CD4-positive, alpha-beta T cell treated with Interleukin-15 for 4 hours (primary cell): ENCODE results near the gene KATNB1.
"Not testable (repeated sequence)": the region's sequence is repeated elsewhere in the genome, so short reads cannot be mapped to it uniquely, and the experiment has no call there.

Experiments used
- DNase-seq: peaks from one replicate; pipeline ENCODE4 v3.0.0-alpha.2; 2020; ENCODE audit warnings: low spot score

The KATNB1 gene

DNA sequence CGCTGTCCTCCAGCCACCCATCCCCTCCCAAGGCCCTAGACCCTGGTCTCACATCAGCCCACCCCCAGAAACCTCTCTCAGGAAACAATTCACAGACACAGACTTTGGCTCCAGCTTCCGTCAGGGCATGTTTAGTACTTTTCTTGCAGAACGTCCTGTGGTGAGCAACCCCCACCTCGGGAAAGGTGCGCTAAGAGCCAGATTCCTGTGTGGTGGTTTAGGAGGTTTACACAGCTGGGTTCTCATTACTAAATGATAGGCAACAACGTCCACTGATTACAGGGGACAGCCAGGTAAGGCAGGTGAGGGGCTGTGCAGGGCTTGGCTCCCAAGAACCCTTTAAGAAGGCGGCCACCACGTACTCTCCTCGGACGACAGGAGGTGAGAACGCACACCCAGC, 37.4 kb downstream of the KATNB1 start:
- no peak for DNase-seq

DNA sequence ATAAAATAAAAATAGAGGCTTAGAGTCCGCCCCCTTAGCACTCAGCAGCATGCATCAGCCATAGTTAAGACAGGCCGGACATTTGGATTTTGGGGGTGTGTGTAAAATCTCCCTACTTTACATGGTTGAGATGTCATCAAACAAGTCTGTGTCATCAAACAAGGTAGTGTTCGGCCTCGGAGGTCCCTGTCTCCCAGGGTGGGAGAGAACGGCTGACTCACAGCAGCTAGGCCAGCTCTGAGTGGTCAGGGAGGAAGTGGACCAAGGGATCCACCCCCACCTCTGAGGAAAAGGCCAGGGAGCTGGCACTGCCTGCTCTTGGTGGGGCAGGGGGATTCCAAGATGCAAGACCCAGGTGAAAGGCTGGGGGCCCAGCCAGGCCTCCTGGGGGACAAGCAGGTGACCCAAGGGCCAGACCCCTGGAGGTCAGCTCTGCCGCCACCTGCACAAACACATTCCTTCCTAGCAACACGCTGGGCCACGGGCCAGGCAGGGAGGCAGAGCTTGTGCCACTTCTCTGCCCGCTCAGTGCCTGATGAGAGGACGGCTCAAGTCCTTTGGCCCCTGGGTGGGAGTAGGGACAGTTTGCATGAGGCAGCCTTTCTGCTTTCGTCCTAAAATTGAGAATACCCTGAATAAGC, 38.2 kb downstream of the KATNB1 start:
- DNase-seq: no peak

DNA sequence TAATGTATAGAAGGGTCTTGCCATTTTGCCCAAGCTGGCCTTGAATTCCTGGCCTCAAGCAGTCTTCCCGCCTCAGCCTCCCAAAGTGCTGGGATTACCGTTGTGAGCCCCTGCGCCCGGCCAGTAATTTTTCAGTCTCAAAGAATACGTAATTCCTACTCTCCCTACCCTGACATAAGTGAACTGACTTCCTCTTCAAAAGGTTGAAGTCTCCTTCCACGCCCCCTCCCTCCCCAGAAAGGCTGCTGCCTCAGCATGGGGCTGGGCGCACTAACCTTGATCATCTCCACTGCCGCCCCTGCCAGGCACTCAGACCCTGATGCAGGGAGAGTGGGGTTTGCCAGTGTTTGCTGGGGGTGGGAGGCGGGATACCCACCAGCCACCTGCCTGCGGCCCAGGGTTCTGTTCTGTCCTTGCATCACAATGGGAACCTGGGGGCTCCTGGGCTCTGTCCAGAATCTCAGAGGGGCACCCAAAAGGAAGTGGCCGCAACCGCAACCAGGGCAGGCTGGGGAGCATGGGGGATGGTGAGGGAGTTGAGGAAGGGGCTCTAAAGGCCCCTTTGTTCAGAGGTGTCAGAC, 39.2 kb downstream of the KATNB1 start:
- no peak for DNase-seq

DNA sequence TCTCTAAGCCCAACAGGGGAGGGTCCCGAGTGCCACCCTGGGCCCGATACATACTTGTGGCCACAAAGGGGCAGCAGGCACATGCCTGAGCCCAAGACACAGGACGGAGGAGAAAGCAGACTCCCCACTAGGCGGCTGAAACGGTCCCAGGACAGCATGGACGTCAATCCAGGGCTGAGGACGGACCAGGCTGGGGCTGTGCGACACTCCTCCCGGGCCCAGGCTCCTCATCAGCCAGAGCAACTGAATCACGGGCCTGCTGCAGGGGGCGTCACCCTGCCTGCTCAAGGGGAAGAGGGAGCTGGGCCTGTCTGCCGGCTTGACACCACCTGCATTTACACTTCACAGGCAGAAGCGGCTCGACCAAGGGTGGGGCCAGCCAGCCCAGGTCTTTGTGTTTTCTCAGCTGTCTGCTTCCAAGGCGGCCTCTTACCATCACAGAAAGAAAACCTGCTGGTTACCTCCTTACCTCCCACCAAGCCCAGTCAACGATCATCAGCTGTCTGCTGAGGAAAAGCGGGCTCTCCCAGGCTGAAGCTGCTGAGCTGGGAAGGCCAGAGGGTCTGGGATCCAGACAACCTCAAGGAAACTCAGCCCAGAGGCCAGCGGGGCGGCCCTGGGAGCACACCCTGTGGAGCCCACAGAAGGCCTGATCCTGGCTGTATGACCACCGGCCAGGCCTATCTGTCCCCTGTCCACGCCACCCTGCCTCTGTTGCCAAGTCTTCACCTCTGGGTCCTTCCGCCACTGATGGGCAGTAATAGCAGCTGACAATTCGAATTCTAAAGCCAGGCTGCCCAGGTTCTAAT, 40.3 kb downstream of the KATNB1 start:
- no peak for DNase-seq

DNA sequence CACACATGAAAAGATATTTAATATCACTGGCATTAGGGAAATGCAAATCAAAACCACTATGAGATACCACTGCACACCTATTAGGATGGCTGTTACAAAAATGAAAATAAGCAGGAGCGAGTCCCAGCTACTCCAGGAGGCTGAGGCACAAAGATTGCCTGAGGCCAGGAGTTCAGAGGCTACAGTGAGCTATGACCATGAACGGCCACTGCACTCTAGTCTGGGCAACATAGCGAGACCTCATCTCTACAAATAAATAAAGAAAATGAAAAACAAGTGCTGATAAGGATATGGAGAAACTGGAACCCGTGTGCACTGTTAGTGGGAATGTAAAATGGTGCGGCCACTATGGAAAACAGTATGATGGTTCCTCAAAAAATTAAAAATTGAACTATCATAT, 43.1 kb downstream of the KATNB1 start:
- DNase-seq: no peak

DNA sequence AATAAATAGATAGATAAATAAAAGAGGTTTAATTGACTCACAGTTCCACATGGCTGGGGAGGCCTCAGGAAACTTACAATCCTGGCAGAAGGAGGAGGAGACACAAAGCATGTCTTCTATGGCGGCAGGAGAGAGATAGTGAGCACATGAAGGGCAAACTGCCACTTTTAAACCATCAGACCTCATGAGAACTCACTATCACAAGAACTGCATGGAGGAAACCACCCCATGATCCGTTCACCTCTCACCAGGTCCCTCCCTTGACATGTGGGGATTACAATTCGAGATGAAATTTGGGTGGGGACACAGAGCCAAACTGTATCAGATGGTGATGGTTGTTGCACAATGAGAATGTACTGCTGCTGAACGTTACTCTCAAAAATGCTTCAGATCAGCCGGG, 44.3 kb downstream of the KATNB1 start:
- not testable (repeated sequence) for DNase-seq

DNA sequence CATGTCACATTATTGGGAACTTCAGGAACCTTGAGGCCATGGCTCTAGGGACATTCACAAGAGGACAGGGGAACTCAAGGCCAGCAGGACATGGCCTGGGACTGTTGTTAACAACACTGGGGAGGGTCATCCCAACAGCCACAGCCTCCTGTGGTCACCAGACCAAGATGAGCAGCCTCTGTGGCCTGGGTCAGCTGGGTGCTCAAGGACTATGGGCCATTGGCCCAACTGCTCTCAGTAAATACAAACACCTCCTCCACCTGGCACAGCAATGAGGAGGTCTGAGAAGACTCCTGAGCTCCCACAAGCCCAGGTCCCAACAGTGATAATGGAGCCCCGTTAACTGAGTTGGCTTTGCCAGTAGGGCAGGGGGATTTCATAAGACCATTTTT, 45.8 kb downstream of the KATNB1 start:
- DNase-seq: no peak

DNA sequence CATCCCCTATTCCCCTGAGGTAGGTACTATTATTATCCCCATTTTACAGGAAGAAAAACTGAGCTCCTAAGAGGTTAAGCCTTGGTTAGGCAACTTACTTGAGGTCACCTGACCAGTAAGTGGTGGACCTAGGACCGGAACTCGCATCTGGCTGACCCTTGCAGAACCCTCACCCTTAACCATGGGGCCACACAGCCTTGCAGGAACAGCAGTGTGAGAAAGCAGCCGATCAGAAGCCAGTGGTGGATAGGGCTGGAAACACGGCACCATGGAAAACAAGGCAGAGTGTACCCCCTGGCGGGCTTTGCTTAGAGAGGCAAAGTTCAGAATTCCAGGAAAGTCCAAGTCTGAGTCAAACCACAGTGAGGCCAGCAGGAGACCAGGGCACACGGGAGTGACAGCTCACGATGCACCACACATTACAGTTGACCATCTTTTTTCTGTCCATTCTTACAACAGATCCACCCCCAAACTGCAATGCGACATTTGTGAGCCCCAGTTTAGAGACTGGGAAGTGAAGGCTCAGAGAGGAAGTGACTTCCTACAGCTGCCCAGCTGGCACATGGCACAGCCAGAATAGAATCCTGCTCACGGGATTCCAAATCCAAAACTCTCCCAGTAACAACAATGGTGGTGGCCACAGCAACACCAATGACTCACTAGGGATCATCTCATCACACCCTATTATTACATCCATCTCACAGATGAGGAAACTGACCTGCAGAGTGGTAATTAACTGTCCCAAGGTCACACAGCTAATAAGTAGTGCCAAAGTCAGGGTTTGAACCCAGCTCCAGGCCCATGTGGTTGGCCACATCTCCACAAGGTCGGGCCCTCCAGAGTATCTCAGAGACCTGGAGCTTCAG, 46.4 kb downstream of the KATNB1 start:
- DNase-seq: no peak

DNA sequence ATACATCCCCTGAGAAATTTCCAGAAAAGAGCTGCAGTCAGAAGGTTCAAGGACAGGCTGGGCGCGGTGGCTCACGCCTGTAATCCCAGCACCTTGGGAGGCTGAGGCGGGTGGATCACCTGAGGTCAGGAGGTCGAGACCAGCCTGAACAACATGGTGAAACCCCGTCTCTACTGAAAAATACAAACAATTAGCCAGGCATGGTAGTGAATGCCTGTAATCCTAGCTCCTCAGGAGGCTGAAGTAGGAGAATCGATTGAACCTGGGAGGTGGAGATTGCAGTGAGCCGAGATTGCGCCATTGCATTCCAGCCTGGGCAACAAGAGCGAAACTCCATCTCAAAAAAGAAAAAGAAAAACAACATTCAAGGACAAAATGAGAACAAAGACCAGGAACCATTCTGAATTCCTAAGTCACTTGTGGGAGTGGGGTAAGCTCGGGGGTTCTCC, 47.1 kb downstream of the KATNB1 start:
- not testable (repeated sequence) for DNase-seq

DNA sequence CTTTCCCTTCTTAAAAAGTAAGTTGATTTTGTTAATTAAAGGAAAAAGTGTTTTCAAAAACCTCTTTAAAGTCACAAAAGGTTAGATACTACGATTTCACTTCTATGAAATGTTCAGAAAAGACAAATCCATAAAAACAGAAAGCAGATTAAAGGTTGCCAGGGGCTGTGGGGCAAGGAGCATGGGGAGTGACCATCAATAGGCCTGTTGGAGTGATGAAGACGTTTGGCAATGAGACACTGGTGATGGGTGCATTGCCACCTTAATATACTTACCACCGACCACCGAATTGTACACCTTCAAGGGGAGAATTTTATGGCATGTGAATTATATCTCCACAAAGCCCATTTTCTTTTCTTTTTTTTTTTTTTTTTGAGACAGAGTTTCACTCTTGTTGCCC, 47.5 kb downstream of the KATNB1 start:
- DNase-seq: no peak

DNA sequence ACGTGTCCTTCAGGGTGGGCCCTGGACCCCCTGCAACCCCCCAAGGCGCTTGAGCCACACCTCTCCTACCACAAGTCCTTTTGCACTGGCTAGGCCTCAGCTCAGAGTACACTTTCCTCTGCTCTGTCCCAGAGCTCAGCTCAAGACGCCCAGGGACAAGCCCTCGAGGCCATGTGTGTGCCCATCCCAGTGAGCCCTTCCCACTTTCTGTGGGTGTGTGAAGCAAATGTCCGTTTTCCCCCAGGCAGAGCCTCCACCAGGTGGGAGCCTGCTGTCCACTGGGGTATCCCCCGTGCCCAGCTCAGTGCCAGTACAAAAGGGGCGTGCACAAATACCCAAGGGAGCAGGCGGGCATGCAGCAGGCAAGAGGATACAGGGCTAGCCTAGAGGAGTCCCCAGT, 48.3 kb downstream of the KATNB1 start:
- DNase-seq: no peak

DNA sequence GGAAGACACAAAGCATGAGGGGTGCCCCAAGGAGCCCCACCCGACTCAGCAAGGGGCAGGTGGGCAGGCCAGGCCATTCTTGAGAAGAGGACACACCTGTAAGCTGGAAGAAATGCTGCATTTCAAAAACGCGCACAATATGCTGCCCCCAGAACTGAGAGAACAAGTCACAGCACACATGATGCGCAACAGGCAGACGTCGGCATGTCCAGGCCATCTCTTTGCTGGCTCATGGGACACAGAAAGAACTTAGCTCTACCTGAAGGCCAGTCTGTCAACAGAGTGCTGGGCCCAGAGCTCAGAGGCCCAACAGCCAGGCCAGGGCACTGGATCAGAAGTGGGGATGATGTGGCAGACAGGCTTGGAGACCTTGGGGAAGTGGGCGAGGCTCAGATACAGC, 48.8 kb downstream of the KATNB1 start:
- DNase-seq: no peak

DNA sequence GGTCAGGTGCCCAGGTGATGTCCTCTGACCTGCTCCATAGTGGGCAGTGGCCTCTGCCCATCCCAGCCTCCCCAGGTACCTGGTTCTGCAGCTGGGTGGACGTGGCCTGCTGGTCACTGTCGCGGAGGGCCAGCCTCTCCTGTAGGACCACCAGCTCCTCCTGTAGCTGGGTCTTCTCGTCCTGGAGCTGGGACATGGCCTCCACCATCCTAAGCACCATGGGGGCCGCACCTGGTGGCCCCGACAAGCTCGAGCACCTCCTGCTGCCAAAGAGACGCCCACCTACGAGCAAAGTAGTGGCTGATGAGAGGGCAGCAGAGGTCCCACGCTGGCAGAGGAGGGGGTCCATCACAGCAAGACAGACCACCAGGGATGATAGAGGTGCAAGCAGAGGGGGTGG, 49.8 kb downstream of the KATNB1 start:
- DNase-seq: no peak

DNA sequence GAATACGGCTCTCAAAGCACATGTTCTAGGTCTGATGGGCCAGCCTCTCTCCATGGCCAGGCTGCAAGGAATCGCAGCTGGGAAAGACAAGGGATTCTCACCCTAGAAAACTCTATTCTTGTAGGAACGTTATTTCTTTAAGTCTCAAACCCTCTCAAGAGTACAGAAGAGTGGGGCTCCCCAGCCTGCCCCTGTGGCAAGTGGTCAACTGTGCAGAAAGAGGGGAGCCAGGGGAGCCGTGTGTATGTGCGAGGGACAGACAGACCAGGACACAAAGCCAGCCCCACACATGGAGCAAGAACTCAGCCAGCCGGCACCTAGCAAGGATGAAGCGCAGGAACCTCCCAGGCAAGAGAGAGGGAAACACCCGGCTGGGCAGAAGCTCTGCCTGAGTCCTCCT, 50.4 kb downstream of the KATNB1 start:
- DNase-seq: no peak

DNA sequence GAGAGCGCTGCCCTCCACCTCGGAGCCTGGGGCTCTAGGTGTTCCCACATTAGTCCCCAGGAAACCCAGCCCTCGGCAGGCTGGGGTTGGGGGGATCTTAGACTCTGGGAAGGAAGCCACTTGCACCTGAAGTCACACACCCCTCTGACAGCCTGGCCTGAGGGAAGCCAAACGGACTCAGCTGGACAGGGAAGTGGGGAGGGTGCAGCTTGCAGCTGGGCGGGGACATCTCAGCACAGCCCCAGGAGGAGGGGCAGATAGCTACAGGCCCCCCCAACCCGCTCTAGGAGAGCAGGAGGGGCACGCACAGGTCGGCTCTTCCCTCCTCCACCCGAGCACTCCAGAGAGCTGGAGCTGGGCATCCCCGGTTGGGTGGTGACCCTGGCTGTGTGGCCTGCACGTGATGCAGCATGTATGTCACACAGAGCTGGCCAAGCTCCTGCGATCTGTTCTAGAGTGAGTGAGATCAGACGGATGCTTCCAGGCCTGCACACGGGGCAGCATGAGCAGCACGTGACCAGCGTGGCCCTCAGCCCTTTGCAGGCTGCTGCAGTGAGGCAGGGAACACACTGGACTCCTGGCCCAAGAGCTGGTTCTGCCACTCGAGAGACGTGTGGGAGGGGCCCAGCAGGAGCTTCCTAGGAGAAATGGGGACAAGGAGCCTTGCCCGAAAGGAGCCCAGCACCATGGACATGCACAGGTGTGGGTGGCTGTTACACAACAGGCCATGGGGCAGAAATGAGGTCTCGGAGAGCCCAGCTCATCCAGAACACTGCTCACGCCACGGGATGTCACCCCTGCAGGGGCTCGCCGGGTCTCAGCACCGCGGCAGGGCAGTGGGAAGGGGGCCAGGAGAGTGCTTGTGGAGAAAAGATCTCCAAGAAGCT, 51.3 kb downstream of the KATNB1 start:
- no peak for DNase-seq

DNA sequence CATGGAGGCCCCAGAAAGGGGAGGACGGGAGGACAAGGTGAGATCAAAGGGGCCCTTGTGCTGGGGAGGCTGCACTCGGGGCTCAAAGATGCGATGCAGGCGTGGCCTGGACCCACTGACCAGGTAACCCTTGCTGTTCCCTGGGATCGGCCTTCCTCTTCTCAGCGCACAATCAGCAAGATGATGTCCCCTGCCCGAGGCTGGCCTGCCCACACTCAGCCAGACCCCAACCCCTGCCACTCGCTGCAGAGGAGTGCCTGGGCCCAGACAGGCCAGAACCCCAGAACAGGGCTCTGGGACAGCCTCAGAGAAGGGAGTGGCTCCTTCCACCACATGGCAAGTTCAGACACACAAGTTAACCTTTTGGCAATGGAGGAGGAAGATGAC, 51.9 kb downstream of the KATNB1 start:
- DNase-seq: no peak

DNA sequence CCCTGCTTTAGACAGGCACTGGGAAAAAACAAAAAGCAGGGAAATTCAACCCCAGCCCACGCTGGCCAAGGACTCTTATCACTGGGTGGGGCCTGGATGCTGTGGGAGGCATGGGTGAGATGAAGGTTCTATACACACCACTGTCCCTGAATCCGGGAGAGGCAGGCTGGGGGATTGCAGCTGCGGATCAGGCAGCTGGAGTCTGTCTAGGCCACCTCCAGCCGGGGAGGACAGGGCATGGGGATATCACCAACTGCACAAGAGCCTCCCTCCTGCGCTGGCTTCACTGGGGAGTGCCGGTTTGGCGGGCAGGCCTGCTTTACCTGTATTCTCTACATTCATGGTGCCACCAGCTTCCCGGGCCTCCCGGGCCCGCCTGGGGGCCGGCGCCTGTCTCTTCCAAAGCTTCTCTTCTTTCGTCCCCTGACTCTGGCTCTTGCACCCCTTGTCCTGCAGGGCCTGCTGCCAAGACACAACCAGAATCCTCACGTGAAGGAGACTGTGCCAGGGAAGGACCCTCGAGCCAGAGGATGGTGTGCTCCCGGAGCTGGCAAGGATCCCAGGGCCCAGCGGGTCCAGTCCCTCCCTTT, 52.8 kb downstream of the KATNB1 start:
- DNase-seq: no peak

DNA sequence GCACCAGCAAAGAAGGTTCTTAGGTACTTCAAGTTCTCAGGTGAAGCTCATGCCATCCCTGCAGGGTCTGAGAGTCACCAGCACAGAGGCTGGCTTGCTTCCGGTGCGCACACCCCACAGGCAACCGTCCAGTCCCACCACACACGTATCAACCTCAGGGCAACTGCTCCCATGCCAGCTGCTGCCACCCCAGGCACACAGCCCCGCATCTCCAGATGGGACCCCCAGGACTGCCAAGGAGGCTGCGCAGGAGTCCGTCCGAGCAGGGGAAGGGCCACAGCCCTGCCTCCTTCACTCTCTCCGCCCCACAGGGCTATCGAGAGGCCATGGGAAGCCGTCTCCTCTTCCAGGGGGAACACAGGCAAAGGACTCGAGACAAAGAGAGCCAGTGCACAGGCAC, 53.4 kb downstream of the KATNB1 start:
- no peak for DNase-seq

DNA sequence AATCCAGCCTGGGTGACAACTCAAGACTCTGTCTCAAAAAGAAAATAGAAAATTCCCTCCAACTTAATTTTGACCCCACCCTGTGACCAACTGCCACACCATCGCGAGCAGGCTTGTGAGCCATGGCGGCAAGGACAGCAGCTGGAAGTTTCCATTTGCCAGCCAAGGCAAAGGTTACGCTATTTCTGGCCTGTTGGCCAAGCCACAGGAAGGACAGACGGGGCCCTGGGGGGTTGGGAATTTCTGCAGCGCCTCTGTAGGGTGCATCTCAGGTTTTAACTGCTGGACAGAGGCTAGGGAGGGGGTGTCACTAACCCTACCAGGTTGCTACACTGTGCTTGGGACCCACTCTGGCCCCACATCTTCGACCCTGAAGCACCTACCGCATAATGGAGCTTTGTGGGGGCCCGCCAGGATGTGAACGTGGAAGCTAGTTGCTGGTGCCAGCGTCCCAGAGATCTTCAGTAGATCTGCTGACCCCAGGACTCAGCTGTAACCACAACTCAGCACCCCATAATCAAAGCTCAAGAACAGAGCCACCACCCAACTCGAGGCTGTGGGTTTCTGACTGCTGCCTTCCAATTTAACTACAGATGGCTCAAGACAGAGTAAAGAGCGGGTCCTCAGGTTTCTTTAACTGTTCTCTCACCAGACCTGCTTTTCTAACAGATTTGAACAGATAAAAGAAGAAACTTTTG, 55.8 kb downstream of the KATNB1 start:
- no peak for DNase-seq

DNA sequence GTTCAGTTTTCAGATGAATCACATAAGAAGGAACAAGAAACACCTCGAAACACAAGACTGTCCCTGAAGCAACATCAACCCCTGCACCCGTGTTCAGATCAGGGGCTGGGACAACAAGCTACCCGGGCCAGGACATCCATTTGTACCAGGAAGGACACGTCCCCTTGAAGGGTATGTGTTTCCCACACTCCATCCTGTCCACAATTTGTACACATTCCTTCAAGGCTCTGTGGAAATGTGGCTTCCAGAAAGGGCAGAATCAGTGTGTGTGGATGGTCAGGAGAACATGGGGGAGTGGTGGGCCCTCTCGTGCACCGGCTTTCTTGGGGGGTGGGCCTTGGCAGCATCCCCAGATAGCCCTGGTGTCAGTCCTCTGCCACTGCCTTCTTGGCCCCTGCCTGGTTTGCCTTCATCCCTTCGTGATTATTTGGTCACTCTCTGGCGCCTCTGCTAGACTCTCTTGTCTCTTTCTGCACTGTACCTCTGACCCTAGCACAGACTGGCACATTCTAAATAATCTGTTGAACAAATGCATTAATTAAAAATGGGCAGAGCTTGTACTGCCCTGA, 56.4 kb downstream of the KATNB1 start:
- no peak for DNase-seq
